GM12878 (cell line): Measurements from ENCODE around the gene ADRA2B.

Source experiments
- BHLHE40 ChIP-seq, 2 experiments: fragments of 450-650 bp in 1 of 2; IDR thresholded peaks; 2 replicates each; pipeline ENCODE4 v1.6.1; 2011 to 2017; ENCODE audit warnings: low read depth in 2 of 2, borderline replicate concordance in 1 of 2, improper control_type of control experiment in 1 of 2, low read length in 1 of 2, mild to moderate bottlenecking in 1 of 2
- CBX5 ChIP-seq: sonication (generic); IDR thresholded peaks from 2 replicates; pipeline ENCODE4 v1.6.1; 2016; ENCODE audit warnings: low read depth, moderate library complexity, mild to moderate bottlenecking, inconsistent platforms
- FOXK2 ChIP-seq: fragments of 450-650 bp; IDR thresholded peaks from 2 replicates; pipeline ENCODE4 v1.6.1; 2017; ENCODE audit warnings: mild to moderate bottlenecking, moderate library complexity
- KLF5 ChIP-seq: fragments of 450-650 bp; IDR thresholded peaks from 2 replicates; pipeline ENCODE4 v1.6.1; 2014; ENCODE audit warnings: mild to moderate bottlenecking; ENCODE audit not compliant: partially characterized antibody
- POLR2A ChIP-seq: IDR thresholded peaks from 2 replicates; pipeline ENCODE4 v1.6.1; 2011; ENCODE audit warnings: low read depth, mild to moderate bottlenecking, low read length
- SIN3A ChIP-seq: IDR thresholded peaks from 2 replicates; pipeline ENCODE4 v1.6.1; 2012; ENCODE audit warnings: low read depth, low read length, improper control_type of control experiment
- SMC3 ChIP-seq: IDR thresholded peaks from 2 replicates; pipeline ENCODE4 v1.6.1; 2011; ENCODE audit warnings: low read length, improper control_type of control experiment, borderline replicate concordance
- SREBF2 ChIP-seq: IDR thresholded peaks from 2 replicates; pipeline ENCODE4 v1.6.1; 2012; ENCODE audit warnings: mild to moderate bottlenecking, low read length
- SUPT20H ChIP-seq: IDR thresholded peaks from 2 replicates; pipeline ENCODE4 v1.6.1; 2011; ENCODE audit warnings: low read depth, mild to moderate bottlenecking, low read length, moderate library complexity, borderline replicate concordance; ENCODE audit not compliant: control insufficient read depth
- YY1 ChIP-seq: IDR thresholded peaks from 2 replicates; pipeline ENCODE4 v1.6.1; 2011; ENCODE audit warnings: low read depth, mild to moderate bottlenecking, low read length
- TF ChIP-seq, protein P1 (sequence below), 3 experiments: IDR thresholded peaks in 2 of 3; conservative IDR thresholded peaks in 1 of 3; 2 replicates each; pipeline ENCODE4 v1.5.1; 2011; ENCODE audit warnings: low read depth in 3 of 3, low read length in 3 of 3, mild to moderate bottlenecking in 3 of 3, control low read depth in 2 of 3, moderate library complexity in 2 of 3, inconsistent platforms in 1 of 3, mixed read lengths in 1 of 3; ENCODE audit not compliant: control insufficient read depth in 2 of 3, insufficient read depth in 1 of 3; ENCODE audit errors: extremely low read depth in 1 of 3
- TF ChIP-seq, protein P2 (sequence below): IDR thresholded peaks from 2 replicates; pipeline ENCODE4 v1.6.1; 2012; ENCODE audit warnings: low read depth, low read length, improper control_type of control experiment

DNA sequence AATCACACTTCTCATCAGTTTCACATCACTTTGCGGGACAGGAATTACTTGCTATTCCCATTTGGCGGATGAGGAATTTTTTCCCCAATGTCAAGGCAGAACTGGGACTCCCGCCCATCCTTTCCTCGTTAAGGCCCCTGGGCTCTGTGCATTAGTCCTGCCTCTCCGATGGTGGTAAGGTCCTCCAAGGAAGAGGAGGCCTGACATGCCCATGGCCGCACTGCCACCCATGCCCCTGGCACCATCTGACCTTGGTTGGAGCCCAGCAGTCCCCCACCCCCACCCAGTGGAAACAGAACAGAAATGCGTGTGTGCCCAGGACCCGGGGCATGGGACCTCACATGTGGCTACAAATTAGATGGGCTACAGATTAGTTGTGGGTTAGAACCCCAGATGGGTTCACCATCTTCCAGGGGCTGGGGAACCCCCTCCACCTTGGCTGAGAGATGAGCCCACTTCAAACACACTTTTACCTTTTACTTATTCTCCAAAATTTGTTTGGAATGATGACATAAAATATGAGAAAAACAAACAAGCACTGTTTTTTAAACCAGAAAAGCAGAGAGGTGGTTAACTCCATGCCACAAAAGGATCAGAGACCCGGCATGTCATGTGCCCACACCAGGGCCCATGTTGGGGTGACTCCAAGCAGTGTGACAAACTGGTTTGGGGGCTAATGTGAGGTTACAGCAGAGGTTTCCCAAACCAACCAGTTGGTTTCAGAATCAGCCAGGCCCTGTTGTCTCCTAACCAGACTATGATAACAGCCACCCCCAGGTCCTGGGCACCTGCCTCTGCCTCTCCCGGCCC is 39.8 kb upstream of the ADRA2B start:
- TF ChIP-seq, protein P1, sequence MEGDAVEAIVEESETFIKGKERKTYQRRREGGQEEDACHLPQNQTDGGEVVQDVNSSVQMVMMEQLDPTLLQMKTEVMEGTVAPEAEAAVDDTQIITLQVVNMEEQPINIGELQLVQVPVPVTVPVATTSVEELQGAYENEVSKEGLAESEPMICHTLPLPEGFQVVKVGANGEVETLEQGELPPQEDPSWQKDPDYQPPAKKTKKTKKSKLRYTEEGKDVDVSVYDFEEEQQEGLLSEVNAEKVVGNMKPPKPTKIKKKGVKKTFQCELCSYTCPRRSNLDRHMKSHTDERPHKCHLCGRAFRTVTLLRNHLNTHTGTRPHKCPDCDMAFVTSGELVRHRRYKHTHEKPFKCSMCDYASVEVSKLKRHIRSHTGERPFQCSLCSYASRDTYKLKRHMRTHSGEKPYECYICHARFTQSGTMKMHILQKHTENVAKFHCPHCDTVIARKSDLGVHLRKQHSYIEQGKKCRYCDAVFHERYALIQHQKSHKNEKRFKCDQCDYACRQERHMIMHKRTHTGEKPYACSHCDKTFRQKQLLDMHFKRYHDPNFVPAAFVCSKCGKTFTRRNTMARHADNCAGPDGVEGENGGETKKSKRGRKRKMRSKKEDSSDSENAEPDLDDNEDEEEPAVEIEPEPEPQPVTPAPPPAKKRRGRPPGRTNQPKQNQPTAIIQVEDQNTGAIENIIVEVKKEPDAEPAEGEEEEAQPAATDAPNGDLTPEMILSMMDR (IDR thresholded peaks at IDR 0.05 in 2 of 3, conservative IDR thresholded peaks at IDR 0.05 in 1 of 3; ENCODE audit: control insufficient read depth in 2 of 3, extremely low read depth in 1 of 3, insufficient read depth in 1 of 3, low read depth in 3 of 3, low read length in 3 of 3): no peak
- TF ChIP-seq SIN3A: no peak
- TF ChIP-seq SMC3: no peak
- TF ChIP-seq, protein P2, sequence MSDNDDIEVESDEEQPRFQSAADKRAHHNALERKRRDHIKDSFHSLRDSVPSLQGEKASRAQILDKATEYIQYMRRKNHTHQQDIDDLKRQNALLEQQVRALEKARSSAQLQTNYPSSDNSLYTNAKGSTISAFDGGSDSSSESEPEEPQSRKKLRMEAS: no peak
- TF ChIP-seq POLR2A: no peak
- TF ChIP-seq CBX5: no peak
- TF ChIP-seq KLF5: no peak
- TF ChIP-seq YY1: no peak
- TF ChIP-seq SREBF2: no peak
- no peak for TF ChIP-seq SUPT20H
- no peak for TF ChIP-seq FOXK2
- TF ChIP-seq BHLHE40 (IDR thresholded peaks at IDR 0.05; ENCODE audit: borderline replicate concordance in 1 of 2, low read depth in 2 of 2, low read length in 1 of 2): peak; percentile 64 to 71
